Activated T-cell treated with anti-CD3 and anti-CD28 coated beads, Interleukin-2, amount 50 U/mL, for 72 hours (primary cell): ENCODE data around the gene PLOD3. TPM values are rescaled to one million over a fixed set of nuclear protein-coding genes. Genes with fewer than 3 reads are reported as not detected.

Experiments
- ATAC-seq, 2 donors: fragments of 150-1000 bp; cut with Tn5 transposase; replicated peaks in 1 of 2; 2 replicates each; pipeline ENCODE4 v1.10.0; 2021; ENCODE audit warnings: moderate library complexity in 2 of 2, mild to moderate bottlenecking in 1 of 2
- DNase-seq, 2 donors: peaks; one replicate each; pipeline ENCODE4 v3.0.0; 2021 to 2022; ENCODE audit warnings: mixed read lengths in 1 of 2
- H3K27ac Mint-ChIP-seq: one replicate; pipeline ENCODE4 v1.8.0; 2022; ENCODE audit warnings: mild to moderate bottlenecking, moderate library complexity, mixed read lengths
- H3K27me3 Mint-ChIP-seq: one replicate; pipeline ENCODE4 v1.8.0; 2022; ENCODE audit warnings: low read depth, mixed read lengths
- H3K36me3 Mint-ChIP-seq, 2 donors: one replicate each; pipeline ENCODE4 v1.8.0; 2022; ENCODE audit warnings: mixed read lengths in 2 of 2, mild to moderate bottlenecking in 1 of 2; ENCODE audit not compliant: insufficient read depth in 2 of 2
- H3K4me1 Mint-ChIP-seq: one replicate; pipeline ENCODE4 v1.8.0; 2022; ENCODE audit warnings: low read depth, mixed read lengths
- H3K4me3 Mint-ChIP-seq, 2 donors: one replicate each; pipeline ENCODE4 v1.8.0; 2022; ENCODE audit warnings: mild to moderate bottlenecking in 2 of 2, mixed read lengths in 2 of 2, moderate library complexity in 2 of 2
- H3K9me3 Mint-ChIP-seq, 2 donors: one replicate each; pipeline ENCODE4 v1.8.0; 2022; ENCODE audit warnings: mixed read lengths in 2 of 2
- total RNA-seq, 2 donors: library from RNA; stranded (reverse); gene quantifications; one replicate each; pipeline ENCODE4 v1.2.3, GENCODE V29; 2022

PLOD3 gene
- total RNA-seq, 2 donors from 2014 or later: 28.8 to 34.4 TPM

- Mint-ChIP-seq H3K27ac (no peak overlapping the region), H3K4me3 (peak overlapping the region; percentile 39 to 99), H3K4me1 (peaks cover 85% of the 10 kb centered on the region), H3K36me3 (peaks cover 2% of the 10 kb centered on the region in 2 donors), H3K27me3 (peaks cover 82% of the 10 kb centered on the region), H3K9me3 (no peaks in the 10 kb centered on the region)
- ATAC-seq (no peak), DNase-seq (no peak)
These were observed 50.3 kb downstream of the PLOD3 start for GRCh38 chr7:101166909-101167644.

GRCh38 chr7:101166648-101166908 lies 50.8 kb downstream of the PLOD3 start:
- peaks cover 2% of the 10 kb centered on the region in 2 donors for H3K36me3 Mint-ChIP-seq
- H3K9me3 Mint-ChIP-seq: no peaks in the 10 kb centered on the region
- H3K4me1 Mint-ChIP-seq: peaks cover 80% of the 10 kb centered on the region
- DNase-seq: no peak
- H3K27ac Mint-ChIP-seq: no peak overlapping the region
- no peak for ATAC-seq
- H3K4me3 Mint-ChIP-seq: peak overlapping the region; percentile 39 to 99
- peaks cover 78% of the 10 kb centered on the region for H3K27me3 Mint-ChIP-seq

- H3K27me3 Mint-ChIP-seq: peaks cover 73% of the 10 kb centered on the region
- no peak overlapping the region for H3K27ac Mint-ChIP-seq
- peak overlapping the region; percentile 85 to 99 for H3K4me3 Mint-ChIP-seq
- DNase-seq (no peak), ATAC-seq (peak; percentile 1 to 2)
- H3K9me3 Mint-ChIP-seq: no peaks in the 10 kb centered on the region
- H3K36me3 Mint-ChIP-seq: peaks cover 2% of the 10 kb centered on the region in 2 donors
- peaks cover 75% of the 10 kb centered on the region for H3K4me1 Mint-ChIP-seq
These were observed 51.3 kb downstream of the PLOD3 start for GRCh38 chr7:101165958-101166647.

- H3K4me3 Mint-ChIP-seq: peak within 1 kb of the TSS; percentile 85 to 99
- no peaks in the 10 kb centered on the region for H3K9me3 Mint-ChIP-seq
- H3K27me3 Mint-ChIP-seq: peaks cover 65% of the 10 kb centered on the region
- no peak within 1 kb of the TSS for H3K27ac Mint-ChIP-seq
- DNase-seq (peak; percentile 95 to 96), ATAC-seq (peak; percentile 86 to 88)
- H3K36me3 Mint-ChIP-seq: peaks cover 2% of the 10 kb centered on the region in 2 donors
- peaks cover 67% of the 10 kb centered on the region for H3K4me1 Mint-ChIP-seq
These were observed 52.1 kb downstream of the PLOD3 start, which contains the start of gene VGF for GRCh38 chr7:101165075-101165957. VGF (minus strand) TSS chr7:101165569; CDS start chr7:101164843, 726 bp downstream.

GRCh38 chr7:101164071-101164840 lies 53.1 kb downstream of the PLOD3 start:
- H3K36me3 Mint-ChIP-seq: peaks cover 2% of the 10 kb centered on the region in 2 donors
- H3K27ac Mint-ChIP-seq: no peak overlapping the region
- peaks cover 57% of the 10 kb centered on the region for H3K4me1 Mint-ChIP-seq
- peaks cover 54% of the 10 kb centered on the region for H3K27me3 Mint-ChIP-seq
- peak overlapping the region; percentile 85 to 99 for H3K4me3 Mint-ChIP-seq
- H3K9me3 Mint-ChIP-seq: no peaks in the 10 kb centered on the region
- ATAC-seq (no peak), DNase-seq (no peak)

- Mint-ChIP-seq H3K36me3 (peaks cover 2% of the 10 kb centered on the region in 2 donors), H3K9me3 (no peaks in the 10 kb centered on the region), H3K27me3 (peaks cover 47% of the 10 kb centered on the region), H3K27ac (peak overlapping the region; percentile 48), H3K4me1 (peaks cover 49% of the 10 kb centered on the region), H3K4me3 (peak overlapping the region; percentile 76 to 99)
- ATAC-seq (no peak), DNase-seq (no peak)
These were observed 53.9 kb downstream of the PLOD3 start for GRCh38 chr7:101163279-101164070.

DNA sequence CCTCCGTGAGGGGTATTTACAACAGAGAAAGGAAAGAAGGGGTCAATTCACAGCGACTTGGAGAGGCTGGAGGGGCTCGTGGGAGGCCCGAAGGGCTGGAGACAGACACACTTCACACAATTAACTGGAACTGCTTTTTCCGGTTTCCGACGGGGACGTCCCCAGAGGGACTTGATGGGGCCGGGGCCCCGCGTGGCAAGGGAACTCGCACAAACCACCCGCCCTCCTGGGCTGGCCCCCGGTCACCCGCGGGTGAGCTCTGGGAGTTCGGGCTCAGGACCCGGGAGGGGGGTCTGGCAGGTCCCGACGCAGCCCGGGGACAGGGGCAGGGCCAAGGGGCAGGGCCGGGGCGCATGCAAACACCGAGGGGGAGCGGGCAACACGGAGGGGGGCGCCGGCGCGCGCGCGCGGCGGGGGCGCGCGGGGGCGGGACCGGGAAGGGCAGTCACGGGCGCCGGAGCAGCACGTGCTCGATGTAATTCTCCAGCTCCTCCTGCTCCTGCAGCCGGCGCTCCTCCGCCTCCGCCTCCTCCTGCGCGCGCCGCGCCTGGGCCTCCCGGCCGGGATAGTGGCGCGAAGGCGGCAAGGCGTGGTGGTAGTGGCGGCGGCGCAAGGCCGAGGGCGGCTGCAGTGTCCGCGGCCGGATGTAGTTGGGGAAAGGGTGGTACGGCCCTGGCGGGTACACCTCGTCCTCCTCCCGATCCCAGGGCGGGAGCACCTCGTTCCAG lies 54.7 kb downstream of the PLOD3 start:
- peak overlapping the region; percentile 73 for H3K27ac Mint-ChIP-seq
- no peak for ATAC-seq
- H3K4me1 Mint-ChIP-seq: peaks cover 46% of the 10 kb centered on the region
- no peaks in the 10 kb centered on the region for H3K9me3 Mint-ChIP-seq
- H3K27me3 Mint-ChIP-seq: peaks cover 39% of the 10 kb centered on the region
- peaks cover 2% of the 10 kb centered on the region in 2 donors for H3K36me3 Mint-ChIP-seq
- no peak for DNase-seq
- H3K4me3 Mint-ChIP-seq: peak overlapping the region; percentile 78 to 87

GRCh38 chr7:101161692-101162471 lies 55.5 kb downstream of the PLOD3 start:
- Mint-ChIP-seq H3K36me3 (peaks cover 2% of the 10 kb centered on the region in 2 donors), H3K27me3 (peaks cover 31% of the 10 kb centered on the region), H3K27ac (peak overlapping the region; percentile 73), H3K4me3 (peak overlapping the region; percentile 78 to 87), H3K9me3 (no peaks in the 10 kb centered on the region), H3K4me1 (peaks cover 37% of the 10 kb centered on the region)
- ATAC-seq (no peak), DNase-seq (no peak)

DNA sequence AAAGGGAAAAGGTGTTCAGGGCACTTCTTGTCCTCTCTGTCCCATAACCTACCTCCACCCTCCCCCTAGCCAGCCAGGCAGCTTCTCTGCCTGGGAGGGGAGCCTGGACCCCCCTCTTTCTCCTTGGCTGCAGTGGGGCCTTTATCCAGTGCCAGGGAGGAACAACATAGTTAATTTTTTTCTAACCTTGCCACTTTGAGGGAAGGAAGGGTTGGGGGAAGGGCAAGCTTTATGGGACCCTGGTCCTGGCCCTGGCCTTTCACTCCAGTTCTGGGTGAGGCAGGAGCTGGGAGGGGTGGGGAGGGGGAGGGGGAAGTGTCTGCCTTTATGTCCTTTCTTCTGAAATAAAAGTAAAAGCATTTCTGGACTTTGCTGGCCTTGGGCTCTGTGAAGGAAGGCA lies 56.5 kb downstream of the PLOD3 start:
- DNase-seq (no peak), ATAC-seq (no peak)
- peaks cover 28% of the 10 kb centered on the region for H3K4me1 Mint-ChIP-seq
- peaks cover 2% of the 10 kb centered on the region in 2 donors for H3K36me3 Mint-ChIP-seq
- H3K27me3 Mint-ChIP-seq: peaks cover 21% of the 10 kb centered on the region
- no peak overlapping the region for H3K4me3 Mint-ChIP-seq
- H3K27ac Mint-ChIP-seq: no peak overlapping the region
- H3K9me3 Mint-ChIP-seq: no peaks in the 10 kb centered on the region

GRCh38 chr7:101159696-101160674 lies 57.4 kb downstream of the PLOD3 start:
- Mint-ChIP-seq H3K4me1 (peaks cover 27% of the 10 kb centered on the region), H3K9me3 (no peaks in the 10 kb centered on the region), H3K27me3 (peaks cover 12% of the 10 kb centered on the region), H3K27ac (no peak overlapping the region), H3K36me3 (no peaks in the 10 kb centered on the region), H3K4me3 (no peak overlapping the region)
- no peak for DNase-seq
- ATAC-seq: no peak
